BJ (cell line): ENCODE measurements around the gene CDC42EP3. TPM values are rescaled to one million over a fixed set of nuclear protein-coding genes. Genes with fewer than 3 reads are reported as not detected.

Experiments
- CTCF ChIA-PET: fragments of 350-600 bp; formaldehyde crosslinking; extraction: SDS; loops from one replicate; lab custom pipeline; 2021; ENCODE audit warnings: antibody characterized with exemption, inconsistent platforms; lab: Yijun Ruan, JAX
- POLR2A ChIA-PET: fragments of 300-600 bp; sonication (Branson Sonifier 250); formaldehyde crosslinking; extraction: SDS; loops from one replicate; lab custom pipeline; 2021; ENCODE audit warnings: antibody characterized with exemption; lab: Charles Lee
- DNase-seq: peaks from one replicate; pipeline ENCODE4 v3.0.0-alpha.2; 2011; ENCODE audit warnings: low read depth
- H3K27me3 ChIP-seq: 2 replicates; pipeline ENCODE4 v1.6.0; 2011; ENCODE audit warnings: low read length; ENCODE audit not compliant: control insufficient read depth, insufficient read depth
- H3K36me3 ChIP-seq: 2 replicates; pipeline ENCODE4 v1.5.1; 2011; ENCODE audit warnings: low read length; ENCODE audit not compliant: control insufficient read depth, insufficient read depth
- H3K4me3 ChIP-seq: 2 replicates; pipeline ENCODE4 v1.5.1; 2011; ENCODE audit warnings: low read depth, mild to moderate bottlenecking, control low read depth, low read length
- CTCF ChIP-seq: IDR thresholded peaks from 2 replicates; pipeline ENCODE4 v1.5.1; 2011; ENCODE audit warnings: low read depth, mild to moderate bottlenecking, control low read depth, inconsistent platforms, low read length, moderate library complexity; ENCODE audit not compliant: insufficient read depth
- polyA plus RNA-seq: library from polyadenylated mRNA; depleted of rRNA; stranded (reverse); fragments of >200 nt; gene quantifications from 2 replicates; pipeline ENCODE4 v1.2.3, GENCODE V29; 2011

The CDC42EP3 gene
- polyA plus RNA-seq, 1 experiment: 191 TPM

GRCh38 chr2:37622450-37623100 is 48.9 kb downstream of the CDC42EP3 start:
- ChIA-PET POLR2A (no interaction called here), CTCF (interaction anchor here (0.7 to 1.5 kb wide), 2 partner anchors 11 to 52 kb away, joined by 3 to 4 read pairs; no protein-coding TSS in a partner anchor)
- no peaks in the 10 kb centered on the region for H3K27me3 ChIP-seq

GRCh38 chr2:37621199-37621598 is 50.2 kb downstream of the CDC42EP3 start:
- POLR2A ChIA-PET: no interaction called here
- H3K4me3 ChIP-seq: no peak overlapping the region
- no peaks in the 10 kb centered on the region for H3K36me3 ChIP-seq
- CTCF ChIA-PET: interaction anchor here (1.2 kb wide), 1 partner anchor 55 kb away, joined by 3 read pairs; no protein-coding TSS in a partner anchor
- H3K27me3 ChIP-seq: no peaks in the 10 kb centered on the region
- DNase-seq: no peak
- TF ChIP-seq CTCF: no peak

More at GRCh38 chr2:37622450-37623100, 48.9 kb downstream of the CDC42EP3 start:
- Histone ChIP-seq H3K36me3 (no peaks in the 10 kb centered on the region), H3K4me3 (no peak overlapping the region)
- no peak for TF ChIP-seq CTCF
- no peak for DNase-seq

- ChIA-PET POLR2A (no interaction called here), CTCF (interaction anchor here (0.6 to 1.2 kb wide), 3 partner anchors 10 to 235 kb away, joined by 3 read pairs; no protein-coding TSS in a partner anchor)
- Histone ChIP-seq H3K27me3 (no peaks in the 10 kb centered on the region), H3K4me3 (no peak overlapping the region), H3K36me3 (no peaks in the 10 kb centered on the region)
- no peak for DNase-seq
- no peak for TF ChIP-seq CTCF
Measured at GRCh38 chr2:37619959-37620300, 51.5 kb downstream of the CDC42EP3 start.

GRCh38 chr2:37619230-37619958 is 52.0 kb downstream of the CDC42EP3 start:
- no peak overlapping the region for H3K4me3 ChIP-seq
- H3K36me3 ChIP-seq: no peaks in the 10 kb centered on the region
- no peak for DNase-seq
- CTCF ChIA-PET: interaction anchor here (0.7 to 0.9 kb wide), 2 partner anchors 10 to 259 kb away, joined by 3 read pairs; no protein-coding TSS in a partner anchor
- POLR2A ChIA-PET: no interaction called here
- no peaks in the 10 kb centered on the region for H3K27me3 ChIP-seq
- TF ChIP-seq CTCF: no peak

GRCh38 chr2:37618326-37618725 is 53.1 kb downstream of the CDC42EP3 start:
- H3K36me3 ChIP-seq: no peaks in the 10 kb centered on the region
- ChIA-PET CTCF (no interaction called here), POLR2A (no interaction called here)
- no peak overlapping the region for H3K4me3 ChIP-seq
- no peaks in the 10 kb centered on the region for H3K27me3 ChIP-seq
- no peak for TF ChIP-seq CTCF
- no peak for DNase-seq
